ENCODE measurements around the gene ASB6. TPM values are rescaled to one million over a fixed set of nuclear protein-coding genes. Genes with fewer than 3 reads are reported as not detected.

Gene ASB6
- total RNA-seq, 1 experiment from 2014 or later = 19.1 TPM

- intact Hi-C loops (cut with micrococcal nuclease) = no loop called here
- Histone ChIP-seq H3K9ac (ENCODE audit: low read length) (no peak overlapping the region), H3F3A (ENCODE audit: low read length, unreplicated experiment) (no peaks in the 10 kb centered on the region), H3K36me3 (ENCODE audit: low read depth, low read length) (no peaks in the 10 kb centered on the region), H3K79me2 (ENCODE audit: low read length) (no peaks in the 10 kb centered on the region), H2AFZ (ENCODE audit: low read length) (no peak overlapping the region), H3K27ac (ENCODE audit: low read length) (no peak overlapping the region), H3K4me2 (ENCODE audit: low read length) (no peak overlapping the region), H3K4me3 (ENCODE audit: low read length) (no peak overlapping the region), H3K9me2 (replicated peaks; ENCODE audit: low read length) (no peaks in the 10 kb centered on the region), H3K27me3 (ENCODE audit: low read length) (no peaks in the 10 kb centered on the region), H4K20me1 (ENCODE audit: low read length) (no peaks in the 10 kb centered on the region), H3K4me1 (ENCODE audit: insufficient read depth, low read length) (peaks cover 8% of the 10 kb centered on the region; the same call in 1 of the 2 replicates), H3K9me3 (ENCODE audit: low read length) (no peaks in the 10 kb centered on the region)
- CTCF ChIA-PET = no interaction called here
- no peak for DNase-seq
- POLR2A ChIA-PET (ENCODE audit: unreplicated experiment) = no interaction called here
- TF ChIP-seq, protein P1, sequence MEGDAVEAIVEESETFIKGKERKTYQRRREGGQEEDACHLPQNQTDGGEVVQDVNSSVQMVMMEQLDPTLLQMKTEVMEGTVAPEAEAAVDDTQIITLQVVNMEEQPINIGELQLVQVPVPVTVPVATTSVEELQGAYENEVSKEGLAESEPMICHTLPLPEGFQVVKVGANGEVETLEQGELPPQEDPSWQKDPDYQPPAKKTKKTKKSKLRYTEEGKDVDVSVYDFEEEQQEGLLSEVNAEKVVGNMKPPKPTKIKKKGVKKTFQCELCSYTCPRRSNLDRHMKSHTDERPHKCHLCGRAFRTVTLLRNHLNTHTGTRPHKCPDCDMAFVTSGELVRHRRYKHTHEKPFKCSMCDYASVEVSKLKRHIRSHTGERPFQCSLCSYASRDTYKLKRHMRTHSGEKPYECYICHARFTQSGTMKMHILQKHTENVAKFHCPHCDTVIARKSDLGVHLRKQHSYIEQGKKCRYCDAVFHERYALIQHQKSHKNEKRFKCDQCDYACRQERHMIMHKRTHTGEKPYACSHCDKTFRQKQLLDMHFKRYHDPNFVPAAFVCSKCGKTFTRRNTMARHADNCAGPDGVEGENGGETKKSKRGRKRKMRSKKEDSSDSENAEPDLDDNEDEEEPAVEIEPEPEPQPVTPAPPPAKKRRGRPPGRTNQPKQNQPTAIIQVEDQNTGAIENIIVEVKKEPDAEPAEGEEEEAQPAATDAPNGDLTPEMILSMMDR (conservative IDR thresholded peaks at IDR 0.05; ENCODE audit: low read depth, low read length) = no peak
- TF ChIP-seq EZH2 (IDR thresholded peaks at IDR 0.05; ENCODE audit: low read length, unreplicated experiment) (no peak), EZH2phosphoT487 (IDR thresholded peaks at IDR 0.05; ENCODE audit: borderline replicate concordance, low read length) (no peak)
- no peak for ATAC-seq
- BruUV-seq (replicated peaks) = TSS peak; percentile 71
Measured at GRCh38 chr9:129607027-129607387, 34.9 kb downstream of the ASB6 start.

GRCh38 chr9:129606161-129607026 lies 35.6 kb downstream of the ASB6 start:
- Histone ChIP-seq H2AFZ (ENCODE audit: low read length) (no peak overlapping the region), H3K36me3 (ENCODE audit: low read depth, low read length) (no peaks in the 10 kb centered on the region), H3F3A (ENCODE audit: low read length, unreplicated experiment) (no peaks in the 10 kb centered on the region), H3K4me2 (ENCODE audit: low read length) (no peak overlapping the region), H3K27me3 (ENCODE audit: low read length) (no peaks in the 10 kb centered on the region), H3K4me3 (ENCODE audit: low read length) (no peak overlapping the region), H3K9ac (ENCODE audit: low read length) (no peak overlapping the region), H4K20me1 (ENCODE audit: low read length) (no peaks in the 10 kb centered on the region), H3K9me3 (ENCODE audit: low read length) (no peaks in the 10 kb centered on the region), H3K4me1 (ENCODE audit: insufficient read depth, low read length) (peaks cover 8% of the 10 kb centered on the region; the same call in 1 of the 2 replicates), H3K9me2 (replicated peaks; ENCODE audit: low read length) (no peaks in the 10 kb centered on the region), H3K79me2 (ENCODE audit: low read length) (no peaks in the 10 kb centered on the region), H3K27ac (ENCODE audit: low read length) (no peak overlapping the region)
- ATAC-seq (no peak), DNase-seq (no peak)
- TF ChIP-seq EZH2 (IDR thresholded peaks at IDR 0.05; ENCODE audit: low read length, unreplicated experiment) (no peak), EZH2phosphoT487 (IDR thresholded peaks at IDR 0.05; ENCODE audit: borderline replicate concordance, low read length) (no peak)
- TF ChIP-seq, protein P1 (conservative IDR thresholded peaks at IDR 0.05; ENCODE audit: low read depth, low read length) = no peak
- ChIA-PET POLR2A (ENCODE audit: unreplicated experiment) (interaction anchor here (0.6 kb wide), 1 partner anchor 9 kb away, joined by 4 read pairs; no protein-coding TSS in a partner anchor), CTCF (no interaction called here)
- intact Hi-C loops (cut with micrococcal nuclease) = no loop called here
- BruUV-seq (replicated peaks) = no TSS peak

DNA sequence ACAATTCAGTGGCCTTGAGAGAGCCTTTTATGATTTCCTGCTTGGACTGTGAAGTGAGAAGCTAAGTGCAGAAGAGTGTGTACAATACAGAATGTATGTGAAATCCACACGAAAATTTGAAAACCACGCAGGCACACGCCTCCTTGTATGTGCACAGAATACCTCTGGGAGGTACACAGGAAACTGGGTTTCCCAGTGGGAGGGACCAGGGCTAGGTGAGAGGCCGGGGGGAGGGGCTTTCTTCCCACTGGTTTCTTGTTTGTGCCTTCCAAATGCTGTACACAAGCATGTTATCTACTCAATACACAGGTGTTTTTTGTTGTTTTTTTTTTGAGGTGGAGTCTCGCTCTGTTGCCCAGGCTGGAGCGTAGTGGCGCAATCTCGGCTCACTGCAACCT lies 37.2 kb downstream of the ASB6 start:
- Histone ChIP-seq H3K4me2 (ENCODE audit: low read length) (no peak overlapping the region), H3K4me3 (ENCODE audit: low read length) (no peak overlapping the region), H3K27ac (ENCODE audit: low read length) (no peak overlapping the region), H2AFZ (ENCODE audit: low read length) (no peak overlapping the region), H3K9ac (ENCODE audit: low read length) (no peak overlapping the region), H3F3A (ENCODE audit: low read length, unreplicated experiment) (no peaks in the 10 kb centered on the region), H3K9me3 (ENCODE audit: low read length) (no peaks in the 10 kb centered on the region), H3K36me3 (ENCODE audit: low read depth, low read length) (no peaks in the 10 kb centered on the region), H3K4me1 (ENCODE audit: insufficient read depth, low read length) (peaks cover 2% of the 10 kb centered on the region; the same call in 1 of the 2 replicates), H3K79me2 (ENCODE audit: low read length) (no peaks in the 10 kb centered on the region), H4K20me1 (ENCODE audit: low read length) (no peaks in the 10 kb centered on the region), H3K27me3 (ENCODE audit: low read length) (no peaks in the 10 kb centered on the region), H3K9me2 (replicated peaks; ENCODE audit: low read length) (no peaks in the 10 kb centered on the region)
- intact Hi-C loops (cut with micrococcal nuclease) = no loop called here
- ATAC-seq (no peak), DNase-seq (peak; percentile 17)
- POLR2A ChIA-PET (ENCODE audit: unreplicated experiment) = no interaction called here
- no TSS peak for BruUV-seq (replicated peaks)
- CTCF ChIA-PET = no interaction called here
- TF ChIP-seq, protein P1 (conservative IDR thresholded peaks at IDR 0.05; ENCODE audit: low read depth, low read length) = no peak
